CD4-positive, CD25-positive, alpha-beta regulatory T cell (primary cell): ENCODE data around the gene IL36G. TPM values are rescaled to one million over a fixed set of nuclear protein-coding genes. Genes with fewer than 3 reads are reported as not detected.

Experiments
- polyA plus RNA-seq, 4 donors: library from polyadenylated mRNA; unstranded; fragments of 300-500 nt; fragmentation: Illumina TruSeq; gene quantifications; one replicate each; pipeline ENCODE4 v1.2.3, GENCODE V29; 2021
- total RNA-seq: library from RNA; stranded (reverse); gene quantifications from one replicate; pipeline ENCODE4 v1.2.3, GENCODE V29; 2022

IL36G gene
- total and polyA plus RNA-seq, 5 donors from 2014 or later = not detected

Other genes starting within 250 kb of the IL36G start
- gene CKAP2L, start 213.4 kb upstream of the IL36G start, total RNA-seq = 3.4 TPM
- gene CKAP2L, start 213.4 kb upstream of the IL36G start, polyA plus RNA-seq = 1 to 10 TPM in 1 of 4 donors, under 1 TPM in 3; 0.43 to 1.5 (median 0.76) TPM
- gene IL1A, start 193.5 kb upstream of the IL36G start, total RNA-seq = 0.17 TPM
- gene IL1A, start 193.5 kb upstream of the IL36G start, polyA plus RNA-seq = not detected
- 1.3 TPM for gene IL1B, start 141.2 kb upstream of the IL36G start, total RNA-seq
- not detected for gene IL1B, start 141.2 kb upstream of the IL36G start, polyA plus RNA-seq
- not detected for gene IL37, start 66.8 kb upstream of the IL36G start, total RNA-seq
- not detected for gene IL37, start 66.8 kb upstream of the IL36G start, polyA plus RNA-seq
- not detected for gene IL36A, start 27.5 kb downstream of the IL36G start, total RNA-seq
- gene IL36A, start 27.5 kb downstream of the IL36G start, polyA plus RNA-seq = under 1 TPM in 3 of 4 donors, not detected in 1; 0.38 to 0.42 (median 0.42) TPM
- not detected for gene IL36B, start 74.9 kb downstream of the IL36G start, total RNA-seq
- not detected for gene IL36B, start 74.9 kb downstream of the IL36G start, polyA plus RNA-seq
- gene IL36RN, start 81.2 kb downstream of the IL36G start, total RNA-seq = not detected
- not detected for gene IL36RN, start 81.2 kb downstream of the IL36G start, polyA plus RNA-seq
- not detected for gene IL1F10, start 90.0 kb downstream of the IL36G start, total RNA-seq
- not detected for gene IL1F10, start 90.0 kb downstream of the IL36G start, polyA plus RNA-seq
- not detected for gene IL1RN, start 149.6 kb downstream of the IL36G start, total RNA-seq
- under 1 TPM in 2 of 4 donors, not detected in 2; 0.23 to 0.59 TPM for gene IL1RN, start 149.6 kb downstream of the IL36G start, polyA plus RNA-seq
- 124 TPM for gene PSD4, start 196.0 kb downstream of the IL36G start, total RNA-seq
- gene PSD4, start 196.0 kb downstream of the IL36G start, polyA plus RNA-seq = 10 to 100 TPM; 18.1 to 26.3 (median 20.7) TPM